Neural crest cell (in vitro differentiated cells): ENCODE results near the gene TMEM263. TPM values are rescaled to one million over a fixed set of nuclear protein-coding genes. Genes with fewer than 3 reads are reported as not detected.
"Not testable (repeated sequence)": the region's sequence is repeated elsewhere in the genome, so short reads cannot be mapped to it uniquely, and the experiment has no call there.

Experiments
- DNase-seq: peaks from one replicate; pipeline ENCODE4 v3.0.0; 2021; ENCODE audit warnings: low read depth, mixed read lengths, low spot score
- H3K27ac Mint-ChIP-seq: one replicate; pipeline ENCODE4 v1.8.0; 2021; ENCODE audit warnings: mild to moderate bottlenecking, mixed read lengths; ENCODE audit not compliant: unreplicated experiment
- H3K27me3 Mint-ChIP-seq: 2 replicates; pipeline ENCODE4 v1.8.0; 2021; ENCODE audit warnings: low read depth, mild to moderate bottlenecking, mixed read lengths
- H3K36me3 Mint-ChIP-seq: 2 replicates; pipeline ENCODE4 v1.8.0; 2021; ENCODE audit warnings: low read depth, mild to moderate bottlenecking, mixed read lengths
- H3K4me1 Mint-ChIP-seq: 2 replicates; pipeline ENCODE4 v1.8.0; 2021; ENCODE audit warnings: mixed read lengths
- H3K4me3 Mint-ChIP-seq: one replicate; pipeline ENCODE4 v1.8.0; 2021; ENCODE audit warnings: mild to moderate bottlenecking, mixed read lengths
- H3K9me3 Mint-ChIP-seq: 2 replicates; pipeline ENCODE4 v1.8.0; 2021; ENCODE audit warnings: mixed read lengths
- CTCF ChIP-seq: fragments of 200-600 bp; sonication (generic); conservative IDR thresholded peaks from 2 replicates; pipeline ENCODE4 v1.5.0; 2021; ENCODE audit warnings: antibody characterized with exemption, mild to moderate bottlenecking
- total RNA-seq: library from RNA; stranded (reverse); gene quantifications from 2 replicates; pipeline ENCODE4 v1.2.1, GENCODE V29; 2021

The TMEM263 gene
- total RNA-seq, 1 donor from 2014 or later: 27.9 TPM

- Mint-ChIP-seq H3K4me3 (peak overlapping the region; percentile 96), H3K27ac (no peak overlapping the region), H3K27me3 (no peaks in the 10 kb centered on the region), H3K4me1 (peaks cover 37% of the 10 kb centered on the region), H3K9me3 (peaks cover 5% of the 10 kb centered on the region), H3K36me3 (peaks cover 21% of the 10 kb centered on the region)
- DNase-seq: no peak
- no peak for TF ChIP-seq CTCF
Observed at GRCh38 chr12:106986135-106986534, 30.4 kb downstream of the TMEM263 start.

- DNase-seq: peak; percentile 76
- Mint-ChIP-seq H3K4me3 (peak within 1 kb of the TSS; percentile 96), H3K9me3 (peaks cover 5% of the 10 kb centered on the region), H3K4me1 (peaks cover 37% of the 10 kb centered on the region), H3K27me3 (no peaks in the 10 kb centered on the region), H3K36me3 (peaks cover 21% of the 10 kb centered on the region), H3K27ac (peak within 1 kb of the TSS; percentile 96)
- no peak for TF ChIP-seq CTCF
Observed at GRCh38 chr12:106986625-106987389, 31.1 kb downstream of the TMEM263 start, which contains the start of gene MTERF2. MTERF2 (minus strand) TSS chr12:106987146; CDS start chr12:106978714, 8,432 bp downstream.

GRCh38 chr12:106987846-106988245 lies 32.1 kb downstream of the TMEM263 start:
- no peaks in the 10 kb centered on the region for H3K27me3 Mint-ChIP-seq
- H3K4me3 Mint-ChIP-seq: peak overlapping the region; percentile 96
- H3K27ac Mint-ChIP-seq: no peak overlapping the region
- peaks cover 37% of the 10 kb centered on the region for H3K4me1 Mint-ChIP-seq
- peaks cover 18% of the 10 kb centered on the region for H3K36me3 Mint-ChIP-seq
- DNase-seq: no peak
- peaks cover 5% of the 10 kb centered on the region for H3K9me3 Mint-ChIP-seq
- TF ChIP-seq CTCF: no peak

- TF ChIP-seq CTCF: no peak
- no peaks in the 10 kb centered on the region for H3K4me1 Mint-ChIP-seq
- no peak overlapping the region for H3K27ac Mint-ChIP-seq
- H3K9me3 Mint-ChIP-seq: no peaks in the 10 kb centered on the region
- no peak for DNase-seq
- H3K4me3 Mint-ChIP-seq: no peak overlapping the region
- H3K27me3 Mint-ChIP-seq: no peaks in the 10 kb centered on the region
- H3K36me3 Mint-ChIP-seq: peaks cover 13% of the 10 kb centered on the region
Observed at GRCh38 chr12:106994579-106995220, 39.0 kb downstream of the TMEM263 start.

- DNase-seq, H3K27ac Mint-ChIP-seq, H3K4me3 Mint-ChIP-seq, H3K4me1 Mint-ChIP-seq, H3K9me3 Mint-ChIP-seq, H3K27me3 Mint-ChIP-seq: not testable (repeated sequence)
- H3K36me3 Mint-ChIP-seq: peaks cover 16% of the 10 kb centered on the region
Observed at GRCh38 chr12:106996102-106996501, 40.4 kb downstream of the TMEM263 start.

- Mint-ChIP-seq H3K4me1 (no peaks in the 10 kb centered on the region), H3K4me3 (no peak overlapping the region), H3K9me3 (peaks cover 2% of the 10 kb centered on the region), H3K36me3 (peaks cover 22% of the 10 kb centered on the region), H3K27me3 (no peaks in the 10 kb centered on the region), H3K27ac (no peak overlapping the region)
- no peak for DNase-seq
- TF ChIP-seq CTCF: no peak
Observed at GRCh38 chr12:106997916-106998315, 42.2 kb downstream of the TMEM263 start.
